GM23338 (cell line): ENCODE measurements around the gene SLF2. TPM values are rescaled to one million over a fixed set of nuclear protein-coding genes. Genes with fewer than 3 reads are reported as not detected.
A peak's percentile ranks its signal among the peaks of the same experiment; 100 is the strongest.

Experiments
- ATAC-seq: fragments of 200-7000 bp; cut with Tn5 transposase; 3 replicates; pipeline ENCODE4 v1.9.1; 2020
- DNase-seq: peaks from one replicate; pipeline ENCODE4 v3.0.0-alpha.2; 2015; ENCODE audit warnings: low spot score
- H2AFZ ChIP-seq: fragments of 200-600 bp; sonication (generic); 2 replicates; pipeline ENCODE4 v1.8.0; 2016; ENCODE audit warnings: antibody characterized with exemption, mild to moderate bottlenecking, moderate library complexity
- H3F3A ChIP-seq: fragments of 200-600 bp; sonication (generic); replicated peaks from 2 replicates; pipeline ENCODE4 v1.8.0; 2017; ENCODE audit warnings: antibody characterized with exemption, mixed run types, low read depth
- H3K27ac ChIP-seq: fragments of 200-600 bp; sonication (generic); 2 replicates; pipeline ENCODE4 v1.6.1; 2016; ENCODE audit warnings: low read depth
- H3K27me3 ChIP-seq: fragments of 200-600 bp; sonication (generic); 2 replicates; pipeline ENCODE4 v1.8.0; 2016; ENCODE audit warnings: mild to moderate bottlenecking, mixed run types, moderate library complexity; ENCODE audit not compliant: insufficient read depth
- H3K36me3 ChIP-seq: fragments of 200-600 bp; sonication (generic); 2 replicates; pipeline ENCODE4 v1.8.0; 2016; ENCODE audit warnings: mild to moderate bottlenecking; ENCODE audit not compliant: insufficient read depth
- H3K4me1 ChIP-seq: fragments of 200-600 bp; sonication (generic); 2 replicates; pipeline ENCODE4 v1.8.0; 2016; ENCODE audit warnings: mild to moderate bottlenecking, moderate library complexity; ENCODE audit not compliant: insufficient read depth
- H3K4me2 ChIP-seq: fragments of 200-600 bp; sonication (generic); 2 replicates; pipeline ENCODE4 v1.7.1; 2017; ENCODE audit warnings: mixed run types
- H3K4me3 ChIP-seq: fragments of 200-600 bp; sonication (generic); 2 replicates; pipeline ENCODE4 v1.6.1; 2016; ENCODE audit warnings: mixed run types
- H3K79me2 ChIP-seq: fragments of 200-600 bp; sonication (generic); replicated peaks from 2 replicates; pipeline ENCODE4 v1.8.0; 2017; ENCODE audit warnings: mild to moderate bottlenecking; ENCODE audit not compliant: insufficient read depth
- H3K9me2 ChIP-seq: fragments of 200-600 bp; sonication (generic); 2 replicates; pipeline ENCODE4 v1.8.0; 2017; ENCODE audit not compliant: insufficient read depth
- H4K20me1 ChIP-seq: fragments of 200-600 bp; sonication (generic); replicated peaks from 2 replicates; pipeline ENCODE4 v1.8.0; 2017; ENCODE audit warnings: mild to moderate bottlenecking; ENCODE audit not compliant: insufficient read depth
- H3K27ac Mint-ChIP-seq: 2 replicates; pipeline ENCODE4 v1.8.0; 2020; ENCODE audit warnings: inconsistent platforms, mild to moderate bottlenecking, moderate library complexity, mixed read lengths
- H3K27me3 Mint-ChIP-seq: 3 replicates; pipeline ENCODE4 v1.8.0; 2022; ENCODE audit warnings: low read depth, mild to moderate bottlenecking, moderate library complexity, mixed read lengths, inconsistent platforms; ENCODE audit not compliant: insufficient read depth, poor library complexity
- H3K36me3 Mint-ChIP-seq: 3 replicates; pipeline ENCODE4 v1.8.0; 2021; ENCODE audit warnings: low read depth, mild to moderate bottlenecking, inconsistent platforms, moderate library complexity, mixed read lengths
- H3K4me1 Mint-ChIP-seq: 3 replicates; pipeline ENCODE4 v1.8.0; 2020; ENCODE audit warnings: mild to moderate bottlenecking, inconsistent platforms, mixed read lengths
- H3K4me3 Mint-ChIP-seq: 3 replicates; pipeline ENCODE4 v1.8.0; 2021; ENCODE audit warnings: moderate library complexity, mild to moderate bottlenecking, inconsistent platforms, mixed read lengths
- H3K9me3 Mint-ChIP-seq: 3 replicates; pipeline ENCODE4 v1.8.0; 2020; ENCODE audit warnings: moderate library complexity, mild to moderate bottlenecking, inconsistent platforms, mixed read lengths
- CREB1 ChIP-seq: fragments of 250-450 bp; sonication (Bioruptor Pico); IDR thresholded peaks from 2 replicates; pipeline ENCODE4 v1.5.0; 2020; ENCODE audit warnings: low read depth, mild to moderate bottlenecking, moderate library complexity
- EZH2 ChIP-seq: fragments of 200-600 bp; sonication (generic); IDR thresholded peaks from one replicate; pipeline ENCODE4 v1.8.0; 2017; ENCODE audit warnings: antibody characterized with exemption, mild to moderate bottlenecking, low read depth; ENCODE audit not compliant: unreplicated experiment
- JUNB ChIP-seq: IDR thresholded peaks from one replicate; pipeline ENCODE4 v1.6.1; 2016; ENCODE audit warnings: antibody characterized with exemption; ENCODE audit not compliant: unreplicated experiment
- STAT1 ChIP-seq: IDR thresholded peaks from one replicate; pipeline ENCODE4 v1.6.1; 2016; ENCODE audit warnings: antibody characterized with exemption; ENCODE audit not compliant: unreplicated experiment
- ZNF114 ChIP-seq: fragments of 250-450 bp; sonication (Bioruptor Pico); IDR thresholded peaks from 2 replicates; pipeline ENCODE4 v1.5.0; 2020; ENCODE audit warnings: mild to moderate bottlenecking, moderate library complexity
- ZNF331 ChIP-seq: fragments of 250-450 bp; sonication (Bioruptor Pico); IDR thresholded peaks from 2 replicates; pipeline ENCODE4 v1.5.0; 2020; ENCODE audit warnings: low read depth, mild to moderate bottlenecking, moderate library complexity
- polyA plus RNA-seq: library from polyadenylated mRNA; unstranded; fragments of >200 nt; fragmentation: Nextera tagmentation; extraction: Ambion mirVana; gene quantifications from 2 replicates; pipeline ENCODE4 v1.2.1, GENCODE V29; 2016
- total RNA-seq: library from RNA; depleted of rRNA; stranded (reverse); fragments of >200 nt; shearing (Covaris generic); gene quantifications from 2 replicates; pipeline ENCODE4 v1.2.3, GENCODE V29; 2014
- TF ChIP-seq, protein P1 (sequence below): fragments of 250-450 bp; sonication (Bioruptor Pico); IDR thresholded peaks from 2 replicates; pipeline ENCODE4 v1.5.0; 2020; ENCODE audit warnings: mild to moderate bottlenecking, moderate library complexity
- TF ChIP-seq, protein P2 (sequence below), 2 experiments: fragments of 200-600 bp in 1 of 2; sonication (generic) in 1 of 2; conservative IDR thresholded peaks; 2 replicates each; pipeline versions ENCODE4 v1.5.1 to v1.6.1; 2016 to 2017; ENCODE audit warnings: antibody characterized with exemption in 2 of 2, low read depth in 2 of 2, mild to moderate bottlenecking in 2 of 2, moderate library complexity in 1 of 2

Gene SLF2
- total and polyA plus RNA-seq, 2 experiments from 2014 or later: 13.6 to 22.1 TPM

DNA sequence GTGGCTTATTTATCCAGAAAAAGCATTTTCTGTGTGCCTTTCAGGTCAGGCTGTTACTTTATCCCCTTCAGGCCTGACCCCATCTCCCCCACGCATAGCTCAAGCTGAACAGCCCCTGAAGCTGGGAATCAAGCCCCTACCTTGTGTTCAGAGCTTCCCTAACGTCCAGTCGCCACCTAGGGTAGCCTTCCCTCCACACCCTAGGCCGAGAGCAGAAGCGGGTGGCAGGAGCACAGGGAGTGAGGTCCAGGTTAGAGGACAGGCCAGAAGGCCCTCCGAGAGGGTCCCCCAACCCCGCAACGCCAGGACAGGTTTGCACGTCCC lies 56.1 kb downstream of the SLF2 start (continued):
- TF ChIP-seq, protein P1, sequence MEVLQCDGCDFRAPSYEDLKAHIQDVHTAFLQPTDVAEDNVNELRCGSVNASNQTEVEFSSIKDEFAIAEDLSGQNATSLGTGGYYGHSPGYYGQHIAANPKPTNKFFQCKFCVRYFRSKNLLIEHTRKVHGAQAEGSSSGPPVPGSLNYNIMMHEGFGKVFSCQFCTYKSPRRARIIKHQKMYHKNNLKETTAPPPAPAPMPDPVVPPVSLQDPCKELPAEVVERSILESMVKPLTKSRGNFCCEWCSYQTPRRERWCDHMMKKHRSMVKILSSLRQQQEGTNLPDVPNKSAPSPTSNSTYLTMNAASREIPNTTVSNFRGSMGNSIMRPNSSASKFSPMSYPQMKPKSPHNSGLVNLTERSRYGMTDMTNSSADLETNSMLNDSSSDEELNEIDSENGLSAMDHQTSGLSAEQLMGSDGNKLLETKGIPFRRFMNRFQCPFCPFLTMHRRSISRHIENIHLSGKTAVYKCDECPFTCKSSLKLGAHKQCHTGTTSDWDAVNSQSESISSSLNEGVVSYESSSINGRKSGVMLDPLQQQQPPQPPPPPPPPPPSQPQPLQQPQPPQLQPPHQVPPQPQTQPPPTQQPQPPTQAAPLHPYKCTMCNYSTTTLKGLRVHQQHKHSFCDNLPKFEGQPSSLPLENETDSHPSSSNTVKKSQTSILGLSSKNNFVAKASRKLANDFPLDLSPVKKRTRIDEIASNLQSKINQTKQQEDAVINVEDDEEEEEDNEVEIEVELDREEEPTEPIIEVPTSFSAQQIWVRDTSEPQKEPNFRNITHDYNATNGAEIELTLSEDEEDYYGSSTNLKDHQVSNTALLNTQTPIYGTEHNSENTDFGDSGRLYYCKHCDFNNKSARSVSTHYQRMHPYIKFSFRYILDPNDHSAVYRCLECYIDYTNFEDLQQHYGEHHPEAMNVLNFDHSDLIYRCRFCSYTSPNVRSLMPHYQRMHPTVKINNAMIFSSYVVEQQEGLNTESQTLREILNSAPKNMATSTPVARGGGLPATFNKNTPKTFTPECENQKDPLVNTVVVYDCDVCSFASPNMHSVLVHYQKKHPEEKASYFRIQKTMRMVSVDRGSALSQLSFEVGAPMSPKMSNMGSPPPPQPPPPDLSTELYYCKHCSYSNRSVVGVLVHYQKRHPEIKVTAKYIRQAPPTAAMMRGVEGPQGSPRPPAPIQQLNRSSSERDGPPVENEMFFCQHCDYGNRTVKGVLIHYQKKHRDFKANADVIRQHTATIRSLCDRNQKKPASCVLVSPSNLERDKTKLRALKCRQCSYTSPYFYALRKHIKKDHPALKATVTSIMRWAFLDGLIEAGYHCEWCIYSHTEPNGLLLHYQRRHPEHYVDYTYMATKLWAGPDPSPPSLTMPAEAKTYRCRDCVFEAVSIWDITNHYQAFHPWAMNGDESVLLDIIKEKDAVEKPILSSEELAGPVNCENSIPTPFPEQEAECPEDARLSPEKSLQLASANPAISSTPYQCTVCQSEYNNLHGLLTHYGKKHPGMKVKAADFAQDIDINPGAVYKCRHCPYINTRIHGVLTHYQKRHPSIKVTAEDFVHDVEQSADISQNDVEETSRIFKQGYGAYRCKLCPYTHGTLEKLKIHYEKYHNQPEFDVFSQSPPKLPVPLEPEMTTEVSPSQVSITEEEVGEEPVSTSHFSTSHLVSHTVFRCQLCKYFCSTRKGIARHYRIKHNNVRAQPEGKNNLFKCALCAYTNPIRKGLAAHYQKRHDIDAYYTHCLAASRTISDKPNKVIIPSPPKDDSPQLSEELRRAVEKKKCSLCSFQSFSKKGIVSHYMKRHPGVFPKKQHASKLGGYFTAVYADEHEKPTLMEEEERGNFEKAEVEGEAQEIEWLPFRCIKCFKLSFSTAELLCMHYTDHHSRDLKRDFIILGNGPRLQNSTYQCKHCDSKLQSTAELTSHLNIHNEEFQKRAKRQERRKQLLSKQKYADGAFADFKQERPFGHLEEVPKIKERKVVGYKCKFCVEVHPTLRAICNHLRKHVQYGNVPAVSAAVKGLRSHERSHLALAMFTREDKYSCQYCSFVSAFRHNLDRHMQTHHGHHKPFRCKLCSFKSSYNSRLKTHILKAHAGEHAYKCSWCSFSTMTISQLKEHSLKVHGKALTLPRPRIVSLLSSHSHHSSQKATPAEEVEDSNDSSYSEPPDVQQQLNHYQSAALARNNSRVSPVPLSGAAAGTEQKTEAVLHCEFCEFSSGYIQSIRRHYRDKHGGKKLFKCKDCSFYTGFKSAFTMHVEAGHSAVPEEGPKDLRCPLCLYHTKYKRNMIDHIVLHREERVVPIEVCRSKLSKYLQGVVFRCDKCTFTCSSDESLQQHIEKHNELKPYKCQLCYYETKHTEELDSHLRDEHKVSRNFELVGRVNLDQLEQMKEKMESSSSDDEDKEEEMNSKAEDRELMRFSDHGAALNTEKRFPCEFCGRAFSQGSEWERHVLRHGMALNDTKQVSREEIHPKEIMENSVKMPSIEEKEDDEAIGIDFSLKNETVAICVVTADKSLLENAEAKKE (CRISPR knock-in tag): no peak
- TF ChIP-seq ZNF114: no peak
- no peak for TF ChIP-seq EZH2
- TF ChIP-seq, protein P2, sequence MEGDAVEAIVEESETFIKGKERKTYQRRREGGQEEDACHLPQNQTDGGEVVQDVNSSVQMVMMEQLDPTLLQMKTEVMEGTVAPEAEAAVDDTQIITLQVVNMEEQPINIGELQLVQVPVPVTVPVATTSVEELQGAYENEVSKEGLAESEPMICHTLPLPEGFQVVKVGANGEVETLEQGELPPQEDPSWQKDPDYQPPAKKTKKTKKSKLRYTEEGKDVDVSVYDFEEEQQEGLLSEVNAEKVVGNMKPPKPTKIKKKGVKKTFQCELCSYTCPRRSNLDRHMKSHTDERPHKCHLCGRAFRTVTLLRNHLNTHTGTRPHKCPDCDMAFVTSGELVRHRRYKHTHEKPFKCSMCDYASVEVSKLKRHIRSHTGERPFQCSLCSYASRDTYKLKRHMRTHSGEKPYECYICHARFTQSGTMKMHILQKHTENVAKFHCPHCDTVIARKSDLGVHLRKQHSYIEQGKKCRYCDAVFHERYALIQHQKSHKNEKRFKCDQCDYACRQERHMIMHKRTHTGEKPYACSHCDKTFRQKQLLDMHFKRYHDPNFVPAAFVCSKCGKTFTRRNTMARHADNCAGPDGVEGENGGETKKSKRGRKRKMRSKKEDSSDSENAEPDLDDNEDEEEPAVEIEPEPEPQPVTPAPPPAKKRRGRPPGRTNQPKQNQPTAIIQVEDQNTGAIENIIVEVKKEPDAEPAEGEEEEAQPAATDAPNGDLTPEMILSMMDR (conservative IDR thresholded peaks at IDR 0.05; ENCODE audit: low read depth in 2 of 2): no peak
- no peak for TF ChIP-seq CREB1

DNA sequence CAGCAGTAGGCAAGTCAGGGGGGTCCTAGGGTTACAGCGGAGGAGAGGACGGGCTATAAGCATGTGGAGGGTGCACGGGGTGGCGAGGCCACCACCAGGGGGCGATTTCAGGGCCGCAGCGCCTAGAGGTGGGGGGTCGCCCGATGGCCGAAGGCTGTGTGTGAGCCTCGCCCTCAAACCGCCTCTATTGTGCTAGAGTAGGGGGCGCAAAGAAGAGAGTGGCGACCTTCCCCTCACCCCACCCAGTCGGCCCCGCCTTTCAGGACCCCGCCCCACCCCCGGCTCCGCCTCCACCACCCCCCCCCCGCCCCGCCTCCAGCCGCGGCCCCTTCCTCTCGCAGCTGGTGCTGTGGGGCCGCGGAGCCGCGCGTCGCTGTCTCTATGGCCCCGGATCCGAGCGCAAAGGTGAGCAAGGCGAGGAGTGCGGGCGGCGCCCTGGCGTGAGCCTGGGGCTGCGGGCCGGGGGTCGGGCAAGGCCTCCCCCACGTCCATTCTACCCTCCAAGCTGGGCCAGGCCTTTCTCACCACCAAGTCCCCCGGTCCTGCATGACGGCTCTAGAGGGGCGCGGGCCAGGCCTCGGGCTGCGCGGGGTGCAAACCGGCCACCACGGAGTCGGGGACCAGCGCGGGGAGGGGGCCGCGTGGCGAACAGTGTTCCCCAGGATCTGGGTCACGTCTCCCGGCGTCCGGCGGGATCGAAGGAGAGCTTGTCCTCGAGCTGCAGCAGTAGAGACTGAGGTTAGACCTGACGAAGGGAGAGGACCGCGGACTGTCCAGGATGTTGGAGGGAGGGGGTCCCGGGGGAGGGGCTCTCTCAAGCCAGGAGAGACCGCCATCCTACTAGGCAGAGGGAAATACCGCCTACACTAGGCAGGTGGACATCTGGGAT lies 56.7 kb downstream of the SLF2 start, which contains the start of gene SEMA4G:
SEMA4G (plus strand) TSS at position 318 of the 889 bp plus-strand sequence. CDS start 3,409 bp downstream, outside the sequence.
- no peaks in the 10 kb centered on the region for H3K36me3 ChIP-seq
- H3K79me2 ChIP-seq: no peaks in the 10 kb centered on the region
- Mint-ChIP-seq H3K27me3 (peaks cover 15% of the 10 kb centered on the region), H3K27ac (no peak within 1 kb of the TSS), H3K36me3 (0 out of 3 replicates have a peak, but pooled peaks cover 3% of the 10 kb centered on the region), H3K9me3 (no peaks in the 10 kb centered on the region), H3K4me1 (peaks cover 32% of the 10 kb centered on the region), H3K4me3 (peak within 1 kb of the TSS; percentile 77)
- no peaks in the 10 kb centered on the region for H3K9me2 ChIP-seq
- peak within 1 kb of the TSS; percentile 92 for H3K4me3 ChIP-seq
- ATAC-seq (peak; percentile 87), DNase-seq (peak; percentile 86)
- peaks cover 26% of the 10 kb centered on the region for H3K4me1 ChIP-seq
- H3F3A ChIP-seq: peaks cover 5% of the 10 kb centered on the region; the same call in 1 of the 2 replicates
- H3K4me2 ChIP-seq: peak within 1 kb of the TSS; percentile 96
- H4K20me1 ChIP-seq: no peaks in the 10 kb centered on the region
- H3K27ac ChIP-seq: no peak within 1 kb of the TSS
- no peaks in the 10 kb centered on the region for H3K27me3 ChIP-seq
- peak within 1 kb of the TSS; percentile 98 for H2AFZ ChIP-seq
- no peak for TF ChIP-seq STAT1
- no peak for TF ChIP-seq ZNF331 (CRISPR knock-in tag)
- no peak for TF ChIP-seq JUNB
